Esophagus muscularis mucosa (tissue), 3 donors: ENCODE measurements around the gene PDE8B.

ENCODE experiments used
- POLR2A ChIP-seq: fragments of 450-650 bp; IDR thresholded peaks from one replicate; pipeline ENCODE4 v1.6.1; 2017; ENCODE audit warnings: antibody characterized with exemption, moderate library complexity, mild to moderate bottlenecking, low read depth
- POLR2AphosphoS5 ChIP-seq, 2 donors: sonication (generic); formaldehyde crosslinking; IDR thresholded peaks; one replicate each; pipeline ENCODE4 v1.6.1; 2017; ENCODE audit warnings: antibody characterized with exemption in 2 of 2
- TF ChIP-seq, protein P1 (sequence below), 3 experiments: fragments of 200-600 bp in 2 of 3; fragments of 450-650 bp in 1 of 3; sonication (generic) in 2 of 3; IDR thresholded peaks; one replicate each; pipeline ENCODE4 v1.5.1; 2017 to 2019; ENCODE audit warnings: antibody characterized with exemption in 3 of 3, mild to moderate bottlenecking in 2 of 3, moderate library complexity in 1 of 3

DNA sequence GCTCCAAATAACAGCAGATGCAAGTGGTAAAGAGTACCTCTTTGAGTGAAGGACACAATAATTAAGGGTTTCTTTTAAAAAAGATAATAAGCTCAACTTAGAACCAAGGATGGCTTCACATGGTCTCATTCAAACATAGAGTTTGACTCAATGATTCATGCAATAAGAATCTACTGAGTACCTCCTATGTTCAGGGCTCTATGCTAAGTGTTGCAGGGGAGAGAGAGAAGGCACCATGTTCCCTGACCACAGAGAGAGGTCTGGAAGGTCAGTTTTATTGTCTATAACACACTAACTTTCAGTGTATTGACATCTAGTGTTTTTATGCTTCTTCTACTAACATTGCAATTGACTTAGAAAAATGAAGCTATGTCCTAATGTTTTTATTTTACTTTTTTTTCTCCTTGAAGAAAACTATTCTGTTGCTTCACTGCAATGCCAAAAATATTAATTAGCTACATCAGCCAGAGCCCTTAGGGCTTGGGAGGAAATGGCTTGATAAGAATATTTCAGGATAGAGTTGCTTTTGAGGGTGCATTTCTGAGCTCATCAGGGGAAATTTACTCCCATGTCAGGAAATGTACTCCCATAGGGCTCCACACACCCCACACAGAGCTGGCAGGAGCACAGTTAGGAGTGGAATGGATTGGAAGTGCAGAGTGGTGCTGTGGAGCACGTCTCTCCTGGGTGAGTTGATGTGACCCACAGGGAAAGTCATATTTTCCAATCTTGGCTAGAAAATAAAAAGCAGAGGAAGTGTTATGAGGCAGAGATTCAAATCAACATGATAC lies 106.6 kb downstream of the PDE8B start:
- TF ChIP-seq, protein P1, sequence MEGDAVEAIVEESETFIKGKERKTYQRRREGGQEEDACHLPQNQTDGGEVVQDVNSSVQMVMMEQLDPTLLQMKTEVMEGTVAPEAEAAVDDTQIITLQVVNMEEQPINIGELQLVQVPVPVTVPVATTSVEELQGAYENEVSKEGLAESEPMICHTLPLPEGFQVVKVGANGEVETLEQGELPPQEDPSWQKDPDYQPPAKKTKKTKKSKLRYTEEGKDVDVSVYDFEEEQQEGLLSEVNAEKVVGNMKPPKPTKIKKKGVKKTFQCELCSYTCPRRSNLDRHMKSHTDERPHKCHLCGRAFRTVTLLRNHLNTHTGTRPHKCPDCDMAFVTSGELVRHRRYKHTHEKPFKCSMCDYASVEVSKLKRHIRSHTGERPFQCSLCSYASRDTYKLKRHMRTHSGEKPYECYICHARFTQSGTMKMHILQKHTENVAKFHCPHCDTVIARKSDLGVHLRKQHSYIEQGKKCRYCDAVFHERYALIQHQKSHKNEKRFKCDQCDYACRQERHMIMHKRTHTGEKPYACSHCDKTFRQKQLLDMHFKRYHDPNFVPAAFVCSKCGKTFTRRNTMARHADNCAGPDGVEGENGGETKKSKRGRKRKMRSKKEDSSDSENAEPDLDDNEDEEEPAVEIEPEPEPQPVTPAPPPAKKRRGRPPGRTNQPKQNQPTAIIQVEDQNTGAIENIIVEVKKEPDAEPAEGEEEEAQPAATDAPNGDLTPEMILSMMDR (IDR thresholded peaks at IDR 0.05): no peak
- TF ChIP-seq POLR2AphosphoS5 (IDR thresholded peaks at IDR 0.05) (no peak), POLR2A (no peak)
